ENCODE results near the gene FAM124A.

DNA sequence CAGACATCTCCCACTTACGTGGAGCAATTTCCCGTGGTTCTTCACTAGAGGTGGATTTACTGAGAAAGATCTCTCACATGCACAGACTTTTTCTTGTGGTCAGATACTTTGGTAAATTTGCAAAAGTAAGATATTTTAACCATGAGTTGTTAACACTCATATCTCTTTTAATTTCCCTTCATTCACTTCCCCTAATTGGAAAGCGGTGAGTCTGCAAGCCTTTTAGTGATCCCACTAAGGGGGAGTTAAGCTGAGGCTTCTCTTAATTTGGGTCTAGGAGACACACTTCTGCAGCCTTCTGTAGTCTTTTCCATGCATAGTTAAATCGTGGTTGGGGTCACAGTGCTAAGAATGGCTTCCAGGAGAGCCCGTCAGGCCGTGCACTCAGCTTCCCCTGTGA lies 86.6 kb downstream of the FAM124A start:
- TF ChIP-seq, protein P1, sequence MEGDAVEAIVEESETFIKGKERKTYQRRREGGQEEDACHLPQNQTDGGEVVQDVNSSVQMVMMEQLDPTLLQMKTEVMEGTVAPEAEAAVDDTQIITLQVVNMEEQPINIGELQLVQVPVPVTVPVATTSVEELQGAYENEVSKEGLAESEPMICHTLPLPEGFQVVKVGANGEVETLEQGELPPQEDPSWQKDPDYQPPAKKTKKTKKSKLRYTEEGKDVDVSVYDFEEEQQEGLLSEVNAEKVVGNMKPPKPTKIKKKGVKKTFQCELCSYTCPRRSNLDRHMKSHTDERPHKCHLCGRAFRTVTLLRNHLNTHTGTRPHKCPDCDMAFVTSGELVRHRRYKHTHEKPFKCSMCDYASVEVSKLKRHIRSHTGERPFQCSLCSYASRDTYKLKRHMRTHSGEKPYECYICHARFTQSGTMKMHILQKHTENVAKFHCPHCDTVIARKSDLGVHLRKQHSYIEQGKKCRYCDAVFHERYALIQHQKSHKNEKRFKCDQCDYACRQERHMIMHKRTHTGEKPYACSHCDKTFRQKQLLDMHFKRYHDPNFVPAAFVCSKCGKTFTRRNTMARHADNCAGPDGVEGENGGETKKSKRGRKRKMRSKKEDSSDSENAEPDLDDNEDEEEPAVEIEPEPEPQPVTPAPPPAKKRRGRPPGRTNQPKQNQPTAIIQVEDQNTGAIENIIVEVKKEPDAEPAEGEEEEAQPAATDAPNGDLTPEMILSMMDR (IDR thresholded peaks at IDR 0.05; ENCODE audit: control extremely low read depth in 1 of 3, insufficient read depth in 1 of 3, low read depth in 1 of 3, low read length in 3 of 3) = no peak
- TF ChIP-seq RNF2 (IDR thresholded peaks at IDR 0.05; ENCODE audit: borderline replicate concordance, low read depth, low read length, missing control alignments, poor library complexity, severe bottlenecking) (no peak), RFX5 (IDR thresholded peaks at IDR 0.05; ENCODE audit: borderline replicate concordance, low read depth, low read length) (no peak), TEAD4 (IDR thresholded peaks at IDR 0.05; ENCODE audit: low read depth, low read length) (no peak), SAP30 (IDR thresholded peaks at IDR 0.05; ENCODE audit: insufficient read depth, insufficient replicate concordance, low read length) (no peak), EZH2 (IDR thresholded peaks at IDR 0.05; ENCODE audit: low read depth, low read length, severe bottlenecking) (no peak), CEBPB (IDR thresholded peaks at IDR 0.05; ENCODE audit: low read depth, low read length) (no peak), YY1 (IDR thresholded peaks at IDR 0.05; ENCODE audit: low read depth, low read length) (no peak), BCL11A (IDR thresholded peaks at IDR 0.05; ENCODE audit: low read depth in 2 of 2, low read length in 2 of 2) (no peak), EP300 (IDR thresholded peaks at IDR 0.05; ENCODE audit: borderline replicate concordance in 1 of 2, low read depth in 2 of 2, low read length in 2 of 2) (no peak), GABPA (IDR thresholded peaks at IDR 0.05; ENCODE audit: borderline replicate concordance, insufficient read depth, low read length) (no peak)

All from H1 (cell line).